ENCODE results near the gene PLCXD3.

PLCXD3 gene

DNA sequence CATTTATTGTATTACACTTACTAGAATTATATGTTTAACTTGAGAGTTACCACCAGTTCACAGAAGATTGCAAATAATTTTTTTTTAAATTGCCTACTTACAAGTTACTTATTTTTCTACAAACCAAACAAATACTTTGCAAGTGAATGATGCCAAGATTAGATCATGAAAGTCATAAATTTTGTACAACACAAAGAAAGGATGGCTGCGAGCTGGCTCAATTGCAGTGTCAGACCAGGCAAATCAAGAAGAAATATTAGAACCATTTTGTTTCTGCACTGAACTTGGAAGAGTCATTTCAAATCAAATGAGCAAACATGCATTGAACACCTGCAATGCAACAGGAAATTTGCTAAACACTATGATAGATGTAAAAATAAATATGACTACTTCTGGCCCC, 97.3 kb downstream of the PLCXD3 start:
- no peak for DNase-seq (ENCODE audit: low spot score)

DNA sequence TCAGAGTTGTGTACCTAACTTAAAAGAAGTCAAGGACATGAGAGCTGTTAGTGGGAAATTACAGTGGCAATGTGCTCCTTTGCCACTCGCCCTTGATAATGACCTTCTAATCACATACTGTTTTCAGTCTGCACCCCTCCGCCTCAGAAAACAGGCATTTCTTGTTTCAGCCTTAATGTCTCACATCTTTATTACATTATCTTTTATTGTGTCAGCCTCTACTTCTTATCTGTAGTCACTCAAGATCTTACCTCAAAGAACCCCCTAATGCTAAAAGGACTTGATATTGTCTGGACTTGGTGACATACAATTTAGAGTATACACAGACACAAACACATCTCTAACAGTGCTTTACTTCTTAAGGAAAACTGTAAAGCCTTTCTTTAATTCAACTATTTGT, 97.9 kb downstream of the PLCXD3 start:
- no peak for DNase-seq (ENCODE audit: low spot score)

DNA sequence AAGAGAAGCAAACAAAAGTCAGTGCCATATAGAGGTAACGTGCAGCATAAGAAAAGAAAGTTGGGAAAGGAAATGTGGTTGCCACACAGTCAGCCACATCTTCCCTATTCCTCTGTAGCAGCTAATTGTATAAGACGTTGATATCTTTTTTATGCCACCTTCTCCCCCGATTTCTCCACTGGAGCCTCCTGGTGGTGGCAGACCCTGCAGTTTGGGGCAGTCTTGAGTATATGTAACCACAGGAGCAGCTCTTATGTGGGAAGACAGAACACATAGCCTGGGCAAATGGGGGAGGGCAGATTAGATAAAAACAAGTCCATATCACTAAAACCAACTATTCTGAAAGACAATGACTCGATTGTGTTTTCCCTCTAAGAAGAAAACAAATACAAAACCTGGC, 99.7 kb downstream of the PLCXD3 start:
- DNase-seq (ENCODE audit: low spot score): no peak

DNA sequence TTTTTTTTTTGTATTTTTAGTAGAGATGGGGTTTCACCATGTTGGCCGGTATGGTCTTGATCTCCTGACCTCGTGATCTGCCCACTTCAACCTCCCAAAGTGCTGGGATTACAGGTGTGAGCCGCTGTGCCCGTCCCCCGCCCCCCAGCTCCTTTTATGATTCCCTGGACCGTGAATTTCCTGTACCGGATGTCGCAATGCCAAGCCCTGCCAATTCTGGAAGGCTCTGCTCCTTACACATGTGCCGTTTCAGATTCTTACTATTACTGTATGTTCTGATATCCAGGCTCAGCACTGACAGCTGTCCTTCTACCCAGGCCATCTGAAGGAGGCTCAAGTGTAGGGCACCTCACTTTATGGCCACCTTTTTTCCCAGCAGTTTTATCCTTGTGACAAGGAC, 100.1 kb downstream of the PLCXD3 start:
- DNase-seq (ENCODE audit: low spot score): no peak

DNA sequence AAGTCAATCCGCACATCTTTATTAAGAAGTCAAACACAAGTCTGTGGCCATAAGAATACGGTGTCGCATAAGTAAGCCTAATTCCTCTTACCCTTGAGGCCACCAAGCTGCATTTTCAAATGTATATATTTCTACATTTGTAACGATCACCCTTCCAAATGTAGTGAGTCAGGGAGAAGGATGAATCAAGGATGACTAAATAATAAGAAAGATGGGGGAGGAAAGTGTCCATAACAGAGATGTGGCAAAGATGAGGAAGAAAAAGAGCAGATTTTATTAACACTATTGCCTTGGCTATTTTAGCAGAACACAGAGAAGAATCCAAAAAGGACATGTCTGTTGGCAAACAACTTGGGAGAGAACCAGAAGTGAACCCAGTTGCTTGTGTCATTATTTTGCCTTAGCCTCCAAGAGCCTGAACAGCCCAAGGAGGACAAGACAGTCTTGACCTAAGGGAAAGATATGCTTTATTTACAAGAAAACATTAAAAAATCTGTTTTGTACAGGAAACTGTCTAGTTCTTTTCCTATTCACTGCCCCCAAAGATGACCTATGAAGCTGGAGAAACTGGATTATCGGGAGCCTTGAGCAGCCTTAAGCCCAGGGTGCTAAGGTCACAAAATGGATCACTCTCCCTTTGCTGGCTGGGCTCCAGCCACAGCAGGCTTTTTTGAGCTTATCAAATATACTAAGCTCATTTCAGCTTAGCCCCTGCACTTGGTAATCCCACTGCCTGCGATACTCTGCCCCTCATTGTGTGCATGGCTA, 101.5 kb downstream of the PLCXD3 start:
- DNase-seq (ENCODE audit: low spot score): no peak

DNA sequence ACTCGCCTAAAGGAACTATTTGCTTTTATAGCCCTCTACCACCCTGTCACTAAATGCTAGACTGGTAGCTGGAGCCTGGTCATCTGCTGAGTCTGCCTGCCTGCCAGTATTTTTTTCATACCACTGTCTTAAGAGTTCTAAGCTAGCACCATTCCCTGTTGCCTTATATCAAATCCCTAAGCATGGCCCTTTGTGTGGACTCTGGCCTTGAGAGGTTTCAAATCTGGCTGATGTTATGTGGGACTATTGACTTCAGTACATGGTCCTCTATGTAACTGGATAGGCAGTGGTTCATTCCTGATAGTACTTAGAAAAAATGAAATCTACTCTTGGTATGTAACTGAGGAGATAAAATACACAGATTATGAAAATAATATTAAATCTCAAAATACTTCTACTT, 103.5 kb downstream of the PLCXD3 start:
- no peak for DNase-seq (ENCODE audit: low spot score)

DNA sequence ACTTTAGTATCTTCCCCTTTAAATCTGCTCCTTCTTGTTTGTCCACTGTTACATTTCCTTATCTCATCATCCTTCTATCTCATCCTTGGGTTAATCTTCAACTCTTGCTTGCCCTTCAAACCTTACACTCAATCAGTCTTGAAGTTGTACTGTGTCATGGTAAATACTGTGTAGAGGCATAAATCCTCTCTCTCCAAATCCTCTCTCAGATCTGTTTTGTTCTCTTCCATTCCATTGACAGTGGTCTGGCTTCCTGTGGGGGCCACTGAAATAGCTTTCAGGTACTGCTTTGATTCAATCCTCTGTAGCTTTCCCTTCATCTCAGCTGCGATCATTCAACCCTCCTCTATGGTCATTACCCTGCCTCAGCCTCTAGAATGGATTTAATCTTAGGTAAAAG, 104.0 kb downstream of the PLCXD3 start:
- DNase-seq (ENCODE audit: low spot score): no peak

DNA sequence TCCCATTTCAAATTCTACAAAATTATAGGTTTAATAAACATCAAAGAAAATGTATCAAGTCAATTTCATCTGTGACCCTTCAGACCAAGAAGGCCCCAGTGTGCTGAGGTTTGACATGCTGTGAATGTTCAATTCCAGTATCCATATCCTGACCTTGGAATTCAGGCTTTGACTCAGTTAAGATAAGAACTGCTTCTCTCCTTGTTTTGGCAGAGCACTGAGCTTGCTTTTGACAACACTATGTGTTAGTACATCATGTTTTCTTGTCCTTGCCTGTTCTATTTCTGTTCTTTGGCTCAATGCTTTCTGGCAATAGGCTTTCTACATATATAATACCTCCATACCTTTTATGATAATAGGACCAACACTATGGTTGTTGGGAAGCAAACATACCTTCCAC, 105.6 kb downstream of the PLCXD3 start:
- no peak for DNase-seq (ENCODE audit: low spot score)

DNA sequence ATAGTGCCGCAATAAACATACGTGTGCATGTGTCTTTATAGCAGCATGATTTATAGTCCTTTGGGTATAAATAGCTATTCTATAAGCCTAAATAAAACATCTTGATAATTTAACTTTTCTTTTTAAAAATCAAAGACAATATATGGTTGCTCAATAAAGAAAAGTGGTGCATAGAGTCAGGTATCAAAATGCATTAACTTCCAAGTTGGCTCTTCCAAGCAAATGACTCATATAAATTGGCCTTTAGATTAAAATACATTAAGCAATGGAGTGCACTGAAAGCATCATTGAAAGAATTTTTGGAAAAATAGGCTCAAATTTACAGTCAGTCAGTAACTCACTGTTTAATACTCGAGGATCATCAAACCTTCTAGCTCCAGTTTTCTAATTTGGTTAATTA, 106.6 kb downstream of the PLCXD3 start:
- DNase-seq (ENCODE audit: low spot score): no peak

DNA sequence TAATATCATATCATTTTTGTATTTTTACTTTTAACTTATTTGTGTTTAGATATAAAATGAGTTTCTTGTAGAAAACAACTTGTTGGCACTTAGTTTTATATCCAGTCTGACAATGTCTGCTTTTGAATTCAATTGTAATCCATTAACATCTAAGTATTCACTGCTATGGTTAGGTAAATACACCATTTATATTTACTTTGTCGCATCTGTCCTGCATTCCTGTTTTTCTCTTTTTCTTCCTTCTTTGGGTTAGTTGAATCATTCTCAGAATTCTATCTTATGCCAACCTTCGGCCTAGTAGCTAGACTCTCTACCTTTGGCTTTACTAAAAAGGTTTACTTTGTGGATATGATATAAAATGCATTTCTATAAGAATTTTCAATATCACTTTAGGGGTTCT, 107.6 kb downstream of the PLCXD3 start:
- DNase-seq (ENCODE audit: low spot score): no peak

DNA sequence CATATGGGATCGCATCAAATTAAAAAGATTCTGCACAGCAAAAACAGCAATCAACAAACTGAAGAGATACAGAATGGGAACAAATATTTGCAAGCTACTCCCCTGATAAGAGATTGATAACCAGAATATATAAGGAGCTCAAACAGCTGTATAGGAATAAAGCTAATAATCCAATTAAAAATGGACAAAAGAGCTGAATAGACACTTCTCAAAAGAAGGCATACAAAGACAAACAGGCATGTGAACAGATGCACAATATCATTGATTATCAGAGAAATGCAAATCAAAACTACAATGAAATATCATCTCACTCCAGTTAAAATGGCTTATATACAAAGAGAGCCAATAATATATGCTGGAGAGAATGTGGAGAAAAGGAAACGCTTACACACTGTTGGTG, 110.6 kb downstream of the PLCXD3 start:
- DNase-seq (ENCODE audit: low spot score): no peak

DNA sequence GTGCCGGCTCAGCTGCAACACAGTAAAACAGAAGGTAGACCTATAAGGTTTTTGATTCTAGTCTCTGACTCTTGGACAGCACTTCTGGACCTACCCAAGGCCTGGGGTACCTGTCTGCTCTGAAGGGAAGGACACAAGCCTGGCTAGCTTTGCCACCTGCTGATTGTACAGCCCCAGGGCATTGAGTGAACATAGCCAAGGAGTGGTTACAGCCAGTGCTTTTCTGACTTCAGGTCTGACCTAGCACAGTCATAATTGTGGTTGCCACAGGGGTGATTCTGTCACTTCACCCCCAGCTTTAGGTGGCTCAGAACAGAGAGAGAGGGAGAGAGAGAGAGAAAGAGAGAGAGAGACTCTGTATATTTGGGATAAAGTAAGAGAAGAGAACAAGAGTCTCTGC, 118.4 kb downstream of the PLCXD3 start:
- no peak for DNase-seq (ENCODE audit: low spot score)

DNA sequence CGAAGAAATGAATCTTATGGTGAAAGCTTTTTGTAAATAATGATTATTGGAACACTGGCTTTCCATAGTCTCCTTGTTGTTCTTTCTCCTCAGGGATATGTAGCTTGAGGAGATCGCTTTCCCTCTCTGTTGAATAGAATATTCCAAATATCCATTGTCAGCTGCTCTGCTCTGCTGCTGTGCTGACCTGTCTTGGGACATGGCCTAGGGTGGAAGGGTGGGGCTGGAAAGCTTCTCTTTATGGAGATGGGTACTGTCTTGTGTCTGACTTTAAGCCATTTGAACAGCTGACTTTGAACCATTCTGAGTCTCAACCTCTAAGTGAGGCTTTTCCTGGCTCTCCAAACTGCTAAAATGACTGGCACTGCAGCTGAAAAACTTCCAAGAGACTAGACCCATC, 135.8 kb downstream of the PLCXD3 start:
- no peak for DNase-seq (ENCODE audit: low spot score)

DNA sequence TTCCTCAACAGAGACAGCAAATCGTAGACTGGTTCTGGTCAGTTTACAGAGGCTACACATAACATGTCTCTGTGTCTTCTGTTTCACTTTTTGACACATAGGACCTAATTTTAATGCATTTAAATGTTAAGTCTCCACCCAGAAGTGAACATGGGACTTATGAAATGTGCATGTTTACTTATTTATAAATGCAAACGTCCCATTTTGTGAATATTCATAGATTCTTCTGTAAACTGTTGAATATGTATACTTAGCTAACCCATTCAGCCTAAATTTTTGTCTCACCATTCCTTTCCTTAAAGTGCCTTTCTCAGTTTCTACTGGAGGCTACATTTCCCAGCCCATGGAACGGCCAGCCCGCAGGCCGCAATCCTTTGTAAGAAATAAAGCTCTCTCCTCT, 137.2 kb downstream of the PLCXD3 start:
- DNase-seq (ENCODE audit: low spot score): no peak

DNA sequence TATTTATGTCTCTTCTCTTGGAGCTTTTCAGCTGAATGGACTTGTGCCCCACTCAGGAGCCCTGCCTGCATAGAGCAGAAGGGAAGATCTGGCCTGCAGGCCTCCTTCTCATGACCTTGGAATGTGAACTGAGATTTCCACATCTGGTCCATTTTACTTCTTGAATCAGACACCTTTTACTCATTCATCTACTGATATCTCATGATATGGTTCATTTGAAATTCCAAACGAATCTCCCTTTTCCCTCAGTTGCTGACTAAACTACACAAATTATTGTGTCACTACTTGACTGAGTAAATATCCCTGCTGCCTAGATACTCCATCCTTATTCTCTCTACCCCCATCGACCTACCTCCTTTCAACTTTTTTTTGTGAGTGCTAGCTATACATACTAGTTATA, 138.7 kb downstream of the PLCXD3 start:
- no peak for DNase-seq (ENCODE audit: low spot score)

DNA sequence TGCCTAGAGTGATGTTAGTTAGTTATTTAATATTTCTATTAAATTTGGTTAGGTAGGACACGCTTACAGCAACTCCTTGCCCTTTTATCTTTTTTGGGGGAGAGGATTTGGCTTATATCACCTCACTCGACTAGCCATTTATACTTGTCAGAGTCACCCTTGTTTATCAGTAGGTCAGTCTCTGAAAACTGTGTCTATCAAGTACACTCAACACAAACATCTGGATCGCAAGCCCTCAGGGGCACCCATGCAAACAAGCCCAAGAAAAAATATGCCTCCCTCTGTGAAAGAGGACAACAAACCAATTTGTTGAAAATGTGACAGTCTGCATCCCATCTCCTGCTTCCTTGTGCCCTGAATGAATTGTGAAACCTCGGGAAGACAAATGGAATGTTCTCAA, 139.9 kb downstream of the PLCXD3 start:
- DNase-seq (ENCODE audit: low spot score): no peak

DNA sequence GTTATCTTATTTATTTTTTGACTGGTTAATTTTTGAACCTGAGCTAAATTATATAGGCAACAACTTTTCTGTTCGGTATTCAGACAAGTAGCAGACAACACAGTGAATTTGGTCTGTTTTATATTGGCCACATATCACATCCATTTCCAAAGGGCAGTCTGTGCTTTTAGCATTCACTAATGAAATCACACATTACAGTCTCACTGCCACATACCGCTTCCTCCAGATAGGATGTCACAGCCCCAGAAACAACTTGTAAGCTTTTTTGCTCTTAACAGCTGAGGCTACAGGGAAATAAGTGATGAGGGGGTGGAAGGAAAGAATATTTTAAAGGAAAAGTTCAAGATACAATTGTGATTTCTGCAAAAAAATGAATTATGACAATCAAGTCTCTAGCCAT, 140.6 kb downstream of the PLCXD3 start:
- DNase-seq (ENCODE audit: low spot score): no peak

DNA sequence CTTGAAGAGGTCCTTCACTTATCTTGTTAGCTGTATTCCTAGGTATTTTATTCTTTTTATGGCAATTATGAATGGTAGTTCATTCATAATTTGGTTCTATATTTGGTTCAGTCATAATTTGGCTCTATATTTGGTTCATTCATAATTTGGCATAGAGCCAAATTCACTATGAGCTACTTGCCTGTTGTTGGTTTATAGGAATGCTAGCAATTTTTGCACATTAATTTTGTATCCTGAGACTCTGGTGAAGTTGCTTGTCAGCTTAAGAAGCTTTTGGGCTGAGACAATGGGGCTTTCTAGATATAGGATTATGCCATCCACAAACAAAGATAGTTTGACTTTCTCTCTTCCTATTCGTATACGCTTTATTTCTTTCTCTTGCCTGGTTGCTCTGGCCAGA, 142.2 kb downstream of the PLCXD3 start:
- DNase-seq (ENCODE audit: low spot score): no peak

DNA sequence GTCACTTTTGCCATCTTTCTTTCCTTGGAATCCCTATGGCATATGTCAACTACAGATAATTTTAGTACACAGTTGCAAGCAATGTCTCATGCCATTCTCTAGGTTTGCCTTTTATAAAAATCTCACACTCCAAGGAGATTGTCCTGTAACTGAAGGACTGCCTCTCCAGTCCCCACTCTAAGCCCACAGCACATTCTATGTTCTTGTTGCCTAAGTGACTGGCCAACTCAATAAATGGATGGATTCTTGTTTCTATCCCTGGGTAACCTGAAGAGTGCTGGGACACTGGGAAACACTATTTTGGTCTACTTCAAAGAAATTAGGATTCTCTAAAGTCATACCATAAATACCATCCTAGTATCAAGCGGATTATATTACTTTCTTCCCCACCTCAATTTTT, 145.0 kb downstream of the PLCXD3 start:
- DNase-seq (ENCODE audit: low spot score): no peak

DNA sequence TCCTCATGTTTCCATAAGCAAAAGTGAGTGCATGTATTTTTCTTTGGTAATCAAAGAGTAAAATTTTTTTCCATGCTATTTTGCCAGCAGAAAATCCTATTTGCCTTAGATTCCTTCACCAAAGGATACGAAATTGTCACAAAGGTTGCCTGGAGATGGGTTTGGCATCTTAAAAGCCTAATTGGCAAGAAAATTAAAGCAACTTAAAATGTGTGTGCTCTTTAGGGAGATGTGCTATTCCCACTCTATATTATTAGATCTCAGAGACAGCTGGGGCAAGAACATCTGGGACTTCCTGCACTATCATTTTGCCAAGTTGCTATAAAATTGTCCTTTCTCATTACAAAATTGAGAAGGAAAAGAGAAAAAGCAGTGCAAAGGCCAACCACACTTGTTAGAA, 146.1 kb downstream of the PLCXD3 start:
- DNase-seq (ENCODE audit: low spot score): no peak

DNA sequence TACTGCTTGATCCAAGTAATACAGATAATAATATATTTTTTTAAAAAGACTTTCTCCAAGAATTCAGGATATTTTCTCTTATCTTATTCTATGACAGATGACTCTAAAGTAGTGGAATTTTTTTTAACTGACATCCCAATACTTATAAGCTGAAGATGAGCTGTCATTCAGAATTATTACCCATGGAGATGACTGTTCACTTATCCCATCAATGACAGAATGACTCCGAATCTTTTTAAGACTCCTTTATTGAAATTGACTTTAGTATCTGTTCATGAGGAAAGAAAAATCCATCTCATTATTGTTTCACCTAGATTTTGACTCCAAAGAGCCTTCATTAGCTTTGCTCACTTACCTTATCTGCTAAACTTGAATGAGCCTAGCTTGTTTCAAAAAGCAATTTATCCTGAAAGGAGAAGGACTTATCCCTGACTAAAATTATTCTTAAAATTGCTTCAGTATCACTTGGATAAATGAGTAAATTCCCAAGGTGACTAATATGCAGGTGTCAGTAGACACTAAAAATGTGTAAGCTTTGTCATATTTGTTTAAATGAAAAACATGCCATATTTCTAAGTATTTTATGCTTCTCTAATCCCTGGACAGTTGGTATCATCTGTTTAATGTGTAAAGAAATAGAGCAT, 146.9 kb downstream of the PLCXD3 start:
- DNase-seq (ENCODE audit: low spot score): no peak

DNA sequence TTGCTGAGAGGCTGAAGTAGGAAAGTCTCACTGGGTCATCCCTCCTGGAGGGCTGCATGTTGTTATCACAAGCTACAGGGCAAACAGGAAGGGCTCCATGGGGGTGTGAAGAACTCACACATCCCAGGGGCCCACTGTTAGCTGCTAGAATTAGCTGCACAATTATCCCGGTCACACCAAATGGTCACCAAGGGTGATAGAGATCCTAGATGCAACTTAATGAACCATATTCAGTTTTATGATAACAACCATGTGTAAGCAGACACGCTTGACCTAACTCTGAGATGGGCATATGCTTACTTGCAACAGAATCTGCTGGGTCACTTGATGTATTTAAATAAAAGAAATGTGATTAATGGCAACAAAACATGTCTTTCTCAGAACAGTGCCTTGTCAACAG, 153.6 kb downstream of the PLCXD3 start:
- no peak for DNase-seq (ENCODE audit: low spot score)

DNA sequence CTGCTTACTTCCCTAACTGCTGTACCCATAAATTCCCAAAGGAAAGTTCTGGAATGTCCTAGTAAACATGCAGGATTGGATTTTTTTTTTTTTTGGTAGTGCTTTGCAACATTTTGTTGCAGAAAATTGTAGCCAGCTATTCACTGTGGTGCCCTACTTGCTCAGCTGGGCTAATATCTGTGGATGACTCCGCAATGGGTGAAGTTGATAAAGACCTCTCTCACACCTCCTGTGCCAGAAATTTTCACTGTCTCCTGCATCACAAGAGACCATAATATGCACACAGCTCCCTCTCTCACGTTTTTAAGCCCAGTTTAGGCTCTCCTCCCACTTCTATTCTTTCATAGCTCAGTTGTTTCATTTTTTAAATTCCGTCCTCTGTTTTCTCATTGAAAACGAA, 160.6 kb downstream of the PLCXD3 start:
- DNase-seq (ENCODE audit: low spot score): no peak

DNA sequence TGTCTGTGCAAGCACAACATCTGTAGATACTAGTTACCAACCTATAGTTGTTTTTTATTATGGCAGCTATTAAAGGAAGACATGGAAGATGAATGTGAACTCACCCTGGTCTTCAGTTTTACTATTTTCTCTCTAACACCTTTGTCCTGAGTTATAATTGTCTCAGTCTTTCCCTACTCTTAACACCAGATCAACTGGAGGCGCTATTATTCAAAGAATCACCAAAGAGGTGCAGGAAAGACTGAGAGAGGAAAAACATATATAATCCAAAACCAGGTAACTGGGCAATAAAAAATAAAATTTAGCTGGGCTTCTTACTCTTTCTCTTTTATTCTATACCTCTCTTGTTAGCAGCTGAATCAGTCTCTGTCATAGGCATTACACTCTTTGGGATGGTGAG, 162.8 kb downstream of the PLCXD3 start:
- no peak for DNase-seq (ENCODE audit: low spot score)
